ENCODE data around the gene CPT1A.

Gene CPT1A

DNA sequence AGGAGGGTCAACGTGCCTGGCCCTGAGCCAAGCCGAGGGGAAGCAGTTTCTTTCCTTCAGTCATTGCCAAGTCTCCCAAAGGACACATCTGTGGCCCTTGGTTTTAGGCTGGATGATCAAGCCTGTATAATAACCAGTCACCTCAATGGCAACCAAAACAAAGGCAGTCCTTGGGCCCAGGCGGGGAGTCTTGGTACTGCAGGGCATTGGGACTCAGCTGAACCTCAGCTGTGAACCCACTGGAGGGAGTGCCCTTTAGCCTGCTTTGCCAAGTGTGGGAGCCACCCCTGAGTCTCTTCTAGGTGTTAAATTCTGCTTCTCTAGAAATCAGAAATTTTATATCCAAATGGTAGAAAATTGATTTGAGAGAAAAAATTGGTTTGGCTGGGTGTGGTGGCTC, 36.9 kb downstream of the CPT1A start:
- DNase-seq (ENCODE audit: low read depth in 1 of 2, low spot score in 1 of 2): no peak

DNA sequence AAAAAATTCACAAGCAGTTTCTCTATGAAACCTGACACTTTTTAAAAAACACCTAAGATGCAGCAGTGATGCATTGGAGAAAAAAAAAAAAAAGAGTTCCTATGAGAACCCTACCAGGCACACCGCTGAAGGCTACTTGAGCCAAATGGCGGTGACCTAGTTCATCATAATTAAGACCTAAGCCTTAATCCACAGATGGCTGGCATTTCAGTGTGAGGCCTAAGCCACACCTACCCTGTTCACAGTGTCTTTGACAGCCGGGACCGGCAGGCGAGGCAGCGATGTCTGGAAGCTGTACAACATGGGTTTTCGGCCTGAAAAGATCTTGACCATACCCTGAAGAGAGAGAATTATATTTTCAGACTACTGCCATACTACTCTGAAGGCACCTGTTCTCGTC, 38.0 kb downstream of the CPT1A start:
- no peak for DNase-seq (ENCODE audit: low read depth in 1 of 2, low spot score in 1 of 2)

GRCh38 chr11:68798221-68798813, 43.4 kb downstream of the CPT1A start:
- DNase-seq (ENCODE audit: low read depth in 1 of 2, low spot score in 1 of 2): peak in 1 of 2 donors; percentile 24

GRCh38 chr11:68796801-68797200, 44.9 kb downstream of the CPT1A start:
- no peak for DNase-seq (ENCODE audit: low read depth in 1 of 2, low spot score in 1 of 2)

DNA sequence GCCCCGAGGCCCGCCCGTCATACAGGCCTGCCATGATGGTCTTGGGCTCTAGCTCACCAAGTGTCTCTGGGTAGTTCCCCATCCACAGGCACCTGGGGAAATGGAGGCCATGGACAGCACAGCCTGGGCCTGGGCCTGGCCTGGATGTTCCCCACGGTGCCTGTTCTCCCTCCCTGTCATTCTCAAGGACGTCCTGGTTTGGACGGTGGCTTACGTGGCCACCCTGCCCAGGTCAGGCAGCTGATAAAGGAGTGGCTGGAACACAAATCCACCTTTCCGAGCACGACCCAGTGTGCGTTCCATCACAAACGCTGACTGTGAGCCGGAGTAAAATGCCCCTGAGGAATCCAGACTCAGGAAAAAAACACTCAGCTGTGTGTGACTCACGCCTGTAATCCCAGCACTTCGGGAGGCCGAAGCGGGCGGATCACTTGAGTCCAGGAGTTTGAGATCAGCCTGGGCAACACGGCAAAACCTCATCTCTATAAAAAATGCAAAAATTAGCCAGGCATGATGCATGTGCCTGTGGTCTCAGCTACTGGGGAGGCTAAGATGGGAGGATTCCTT, 49.2 kb downstream of the CPT1A start:
- DNase-seq (ENCODE audit: low read depth in 1 of 2, low spot score in 1 of 2): no peak

DNA sequence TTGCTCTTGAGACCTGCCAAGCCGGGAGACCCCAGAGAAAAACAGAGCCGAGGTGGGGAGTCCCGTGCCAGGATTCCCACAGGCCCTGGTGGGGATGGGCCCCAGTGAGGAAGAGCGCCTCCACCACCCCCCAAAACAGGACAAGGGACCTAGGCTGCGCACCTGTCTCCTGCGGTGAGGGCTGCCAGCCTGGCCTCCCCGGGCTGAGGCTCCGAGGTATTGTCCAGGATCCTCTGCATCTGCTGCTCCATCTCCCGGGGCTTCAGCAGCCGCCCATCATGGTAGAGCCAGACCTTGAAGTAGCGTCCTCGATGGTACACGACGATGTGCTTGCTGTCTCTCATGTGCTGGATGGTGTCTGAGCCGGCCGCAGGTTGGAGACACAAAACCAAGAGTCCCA, 57.1 kb downstream of the CPT1A start:
- no peak for DNase-seq (ENCODE audit: low read depth in 1 of 2, low spot score in 1 of 2)

DNA sequence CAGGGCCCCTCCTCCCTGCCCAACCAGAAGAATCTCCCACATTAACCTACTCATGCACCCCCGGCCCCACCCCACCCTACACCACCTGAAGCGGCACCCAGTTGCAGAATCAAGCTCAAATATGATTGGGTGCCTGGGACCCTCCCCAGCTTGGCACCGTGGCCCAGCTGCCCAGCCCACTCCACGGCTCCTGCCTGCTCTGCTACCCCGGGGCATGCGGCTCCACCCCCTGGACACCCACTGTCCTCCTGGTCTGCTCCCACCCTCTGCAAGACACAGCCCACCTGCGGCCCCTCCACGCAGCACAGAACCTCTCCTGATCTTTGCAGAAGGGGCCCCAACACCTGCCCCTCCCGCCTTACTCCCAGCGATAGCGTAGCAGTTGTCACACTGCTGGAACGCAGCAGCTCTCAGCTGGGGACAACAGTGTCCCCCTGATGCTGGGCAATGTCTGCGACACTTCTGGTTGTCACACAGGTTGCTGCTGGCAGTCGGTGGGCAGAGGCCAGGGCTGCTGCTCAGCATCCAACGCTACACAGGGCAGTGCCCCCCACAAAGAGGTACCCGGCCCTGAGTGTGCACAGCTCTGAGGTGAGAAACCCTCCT, 58.4 kb downstream of the CPT1A start:
- DNase-seq (ENCODE audit: low read depth in 1 of 2, low spot score in 1 of 2): no peak

DNA sequence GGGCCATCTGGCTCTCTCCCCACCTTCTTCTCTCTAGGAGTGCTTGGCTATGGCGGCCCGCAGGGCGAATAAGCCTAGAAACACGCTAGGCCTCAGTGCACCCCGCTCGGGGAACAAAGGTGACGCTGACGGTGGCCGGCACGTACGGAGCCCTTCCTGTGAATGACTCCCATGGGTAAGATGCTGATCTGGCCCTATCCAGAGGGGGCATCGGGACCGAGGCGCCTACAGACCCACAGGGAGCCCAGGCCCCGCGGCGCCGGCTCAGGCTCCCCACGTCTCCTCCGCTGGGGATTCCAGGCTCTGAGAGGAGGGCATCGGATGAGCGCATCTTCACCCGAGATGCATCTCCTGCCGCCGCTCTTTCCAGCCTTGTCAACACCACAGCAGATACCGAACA, 59.0 kb downstream of the CPT1A start:
- no peak for DNase-seq (ENCODE audit: low read depth in 1 of 2, low spot score in 1 of 2)

DNA sequence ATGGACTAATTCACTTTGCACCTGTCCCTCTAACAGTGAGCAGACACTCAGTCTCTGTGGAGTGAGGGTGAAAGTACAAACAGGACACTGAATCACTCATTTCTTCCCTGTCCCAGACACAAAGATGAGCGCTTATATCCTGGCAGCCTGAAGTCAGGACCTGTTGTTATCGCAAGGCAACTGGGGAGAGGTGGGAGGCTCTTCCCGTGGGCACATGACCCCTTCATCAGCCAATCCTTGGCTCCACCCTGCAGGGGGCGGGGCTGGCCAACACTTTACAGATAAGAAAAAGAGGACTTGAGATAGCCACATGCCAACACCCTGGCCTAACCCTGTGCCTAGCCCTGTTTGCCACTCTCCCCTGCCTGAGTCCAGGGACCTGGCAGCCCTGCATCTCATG, 60.9 kb downstream of the CPT1A start:
- DNase-seq (ENCODE audit: low read depth in 1 of 2, low spot score in 1 of 2): no peak

DNA sequence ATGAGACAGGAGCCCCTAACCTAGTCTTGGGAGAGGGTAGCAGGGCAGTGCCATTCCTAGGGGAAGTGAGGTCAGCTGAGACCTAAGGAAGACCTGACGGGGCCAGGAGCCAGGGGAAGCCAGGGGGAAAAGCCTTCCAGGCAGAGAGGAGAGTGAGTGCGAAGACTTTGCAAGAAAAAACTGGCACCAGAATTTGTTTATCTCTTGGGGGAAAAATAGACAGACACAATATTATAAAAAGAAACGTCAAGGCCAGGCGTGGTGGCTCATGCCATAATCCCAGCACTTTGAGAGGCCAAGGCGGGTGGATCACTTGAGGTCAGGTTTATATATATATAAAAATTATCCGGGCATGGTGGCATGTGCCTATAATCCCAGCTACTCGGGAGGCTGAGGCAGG, 63.5 kb downstream of the CPT1A start:
- DNase-seq (ENCODE audit: low read depth in 1 of 2, low spot score in 1 of 2): no peak

- DNase-seq (ENCODE audit: low read depth in 1 of 2, low spot score in 1 of 2): no peak
Observed at GRCh38 chr11:68776442-68777235, 65.1 kb downstream of the CPT1A start.

GRCh38 chr11:68775951-68776388, 65.7 kb downstream of the CPT1A start:
- DNase-seq (ENCODE audit: low read depth in 1 of 2, low spot score in 1 of 2): no peak

GRCh38 chr11:68774194-68774585, 67.5 kb downstream of the CPT1A start:
- no peak for DNase-seq (ENCODE audit: low read depth in 1 of 2, low spot score in 1 of 2)

DNA sequence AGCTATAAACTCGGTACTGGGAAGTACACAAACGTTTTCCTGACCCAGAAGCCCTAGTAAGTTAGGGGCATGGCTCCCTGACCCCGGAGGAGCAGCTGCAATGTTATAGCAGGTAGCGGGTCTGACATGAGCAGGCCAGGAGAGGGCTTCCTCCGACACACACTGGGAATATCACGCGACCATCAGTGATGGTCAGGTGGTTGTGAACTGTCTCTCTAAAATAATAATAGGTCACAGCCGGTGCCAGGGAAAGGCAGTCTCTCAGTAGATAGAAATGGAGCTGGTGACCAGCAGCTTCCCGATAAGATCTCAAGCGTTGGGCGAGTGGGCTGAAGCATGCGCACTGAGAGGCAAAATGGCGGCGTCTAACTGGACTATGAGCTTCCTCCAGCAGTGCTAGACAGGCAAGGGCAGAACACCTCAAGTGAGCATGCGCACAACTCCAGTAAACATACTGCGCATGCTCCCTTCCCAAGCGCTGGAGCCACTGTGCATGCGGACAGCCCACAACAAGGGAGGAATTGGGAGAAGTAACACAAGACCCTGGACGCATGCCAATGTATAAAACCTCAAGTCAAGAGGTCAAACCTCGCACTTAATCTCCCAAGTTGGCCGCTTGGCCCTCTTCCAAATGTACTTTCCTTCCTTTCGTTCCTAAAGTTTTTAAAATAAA, 68.1 kb downstream of the CPT1A start:
- no peak for DNase-seq (ENCODE audit: low read depth in 1 of 2, low spot score in 1 of 2)

GRCh38 chr11:68772936-68773335, 68.8 kb downstream of the CPT1A start:
- no peak for DNase-seq (ENCODE audit: low read depth in 1 of 2, low spot score in 1 of 2)

GRCh38 chr11:68770781-68771180, 70.9 kb downstream of the CPT1A start:
- no peak for DNase-seq (ENCODE audit: low read depth in 1 of 2, low spot score in 1 of 2)

GRCh38 chr11:68767672-68768071, 74.0 kb downstream of the CPT1A start:
- DNase-seq (ENCODE audit: low read depth in 1 of 2, low spot score in 1 of 2): no peak

DNA sequence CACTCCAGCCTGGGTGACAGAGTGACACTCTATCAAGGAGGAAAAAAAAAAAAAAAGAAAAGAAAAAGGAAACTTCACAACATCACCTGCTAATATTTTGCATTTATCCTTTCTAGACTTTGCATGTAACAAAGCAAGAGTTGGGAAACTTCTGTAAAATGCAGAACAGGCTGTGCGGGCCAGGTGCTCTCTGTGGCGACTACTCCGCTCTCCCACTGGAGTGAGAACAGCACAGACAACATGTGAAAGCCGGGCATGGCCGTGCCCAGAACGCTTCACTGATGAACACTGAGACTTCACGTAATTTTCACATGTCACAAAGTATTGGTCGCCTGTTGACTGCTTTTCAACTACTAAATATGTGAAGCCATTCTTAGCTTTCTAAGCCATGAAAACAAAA, 74.9 kb downstream of the CPT1A start:
- no peak for DNase-seq (ENCODE audit: low read depth in 1 of 2, low spot score in 1 of 2)

DNA sequence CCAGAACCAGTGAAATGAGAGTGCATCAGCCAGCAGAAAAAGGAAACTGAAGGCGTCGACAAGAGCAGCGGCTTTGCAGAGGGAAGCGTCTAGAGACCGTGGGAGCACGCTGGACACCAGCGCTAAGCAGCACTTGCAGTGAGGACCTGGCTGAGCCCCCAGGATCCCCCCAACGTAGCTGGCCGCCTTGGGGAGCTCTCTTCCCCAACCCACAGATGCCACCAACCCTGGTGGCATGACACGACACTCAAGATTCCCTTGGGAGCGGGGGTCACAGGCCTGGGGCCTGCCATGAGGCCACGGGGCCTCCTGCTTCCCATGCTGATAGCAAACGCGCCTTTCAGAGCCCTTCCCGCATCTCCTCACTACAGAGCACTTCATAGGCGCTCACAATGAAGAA, 77.0 kb downstream of the CPT1A start:
- DNase-seq (ENCODE audit: low read depth in 1 of 2, low spot score in 1 of 2): no peak

- no peak for DNase-seq (ENCODE audit: low read depth in 1 of 2, low spot score in 1 of 2)
Observed at GRCh38 chr11:68763926-68764657, 77.6 kb downstream of the CPT1A start.

DNA sequence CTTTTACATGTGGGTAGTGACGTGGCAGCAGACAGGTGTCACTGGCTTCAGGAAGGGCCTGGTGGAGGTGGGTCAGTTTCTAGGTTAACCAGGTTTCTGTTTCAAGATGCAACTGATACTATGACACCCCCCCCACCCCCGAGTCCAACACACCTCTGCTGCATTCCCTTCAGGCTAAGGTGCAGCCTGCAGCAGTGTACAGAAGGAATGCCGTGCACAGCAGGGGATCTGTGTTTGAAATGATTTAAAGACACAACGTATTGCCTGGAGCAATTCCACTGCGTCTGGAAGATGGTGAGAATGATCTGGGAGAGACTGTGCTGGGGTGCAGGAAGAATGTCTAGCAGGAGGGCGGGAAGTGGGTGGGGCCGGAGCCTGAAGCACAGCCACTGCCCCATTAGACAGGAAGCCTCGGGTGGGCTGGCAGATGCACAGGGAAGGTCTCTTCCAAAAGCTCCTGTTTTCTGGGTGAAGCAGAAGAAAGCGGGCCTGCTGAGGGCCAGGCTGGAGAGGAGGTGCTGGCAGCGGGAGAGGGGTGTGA, 78.5 kb downstream of the CPT1A start:
- no peak for DNase-seq (ENCODE audit: low read depth in 1 of 2, low spot score in 1 of 2)

Data from activated CD4-positive, alpha-beta T cell treated with anti-CD3 and anti-CD28 coated beads, Interleukin-2, amount 50 U/mL, for 24 hours (primary cell).